HepG2 (cell line): Measurements from ENCODE around the gene WFDC1. TPM values are rescaled to one million over a fixed set of nuclear protein-coding genes. Genes with fewer than 3 reads are reported as not detected.

Experiments
- EED ChIP-seq: sonication (generic); formaldehyde crosslinking; IDR thresholded peaks from 2 replicates; pipeline ENCODE4 v1.5.0; 2020; ENCODE audit warnings: mild to moderate bottlenecking, missing genetic modification reagents
- RORA ChIP-seq: sonication (generic); formaldehyde crosslinking; IDR thresholded peaks from 2 replicates; pipeline ENCODE4 v1.5.0; 2020; ENCODE audit warnings: mild to moderate bottlenecking, missing genetic modification reagents, moderate library complexity
- STAG1 ChIP-seq: sonication (generic); formaldehyde crosslinking; IDR thresholded peaks from 2 replicates; pipeline ENCODE4 v1.4.0; 2020; ENCODE audit warnings: missing genetic modification reagents
- ZBTB7B ChIP-seq: sonication (generic); formaldehyde crosslinking; IDR thresholded peaks from 2 replicates; pipeline ENCODE4 v1.4.0; 2020; ENCODE audit warnings: missing genetic modification reagents
- ZBTB8A ChIP-seq: sonication (generic); formaldehyde crosslinking; IDR thresholded peaks from 2 replicates; pipeline ENCODE4 v1.4.0; 2020; ENCODE audit warnings: mild to moderate bottlenecking, low read depth, missing genetic modification reagents, borderline replicate concordance
- ZFP36L2 ChIP-seq: sonication (generic); formaldehyde crosslinking; IDR thresholded peaks from 2 replicates; pipeline ENCODE4 v1.4.0; 2020; ENCODE audit warnings: missing genetic modification reagents
- ZFP82 ChIP-seq: sonication (generic); formaldehyde crosslinking; IDR thresholded peaks from 2 replicates; pipeline ENCODE4 v1.5.1; 2020; ENCODE audit warnings: mild to moderate bottlenecking, missing genetic modification reagents, borderline replicate concordance
- ZNF101 ChIP-seq: sonication (generic); formaldehyde crosslinking; IDR thresholded peaks from 2 replicates; pipeline ENCODE4 v1.4.0; 2020; ENCODE audit warnings: mild to moderate bottlenecking, low read depth, missing genetic modification reagents, borderline replicate concordance
- ZNF138 ChIP-seq: sonication (generic); formaldehyde crosslinking; IDR thresholded peaks from 2 replicates; pipeline ENCODE4 v1.5.0; 2020; ENCODE audit warnings: mild to moderate bottlenecking, low read depth, missing genetic modification reagents
- ZNF24 ChIP-seq: fragments of 450-650 bp; IDR thresholded peaks from 2 replicates; pipeline ENCODE4 v1.6.1; 2017; ENCODE audit warnings: antibody characterized with exemption, mild to moderate bottlenecking
- ZNF460 ChIP-seq: sonication (generic); formaldehyde crosslinking; IDR thresholded peaks from 2 replicates; pipeline ENCODE4 v1.5.1; 2020; ENCODE audit warnings: missing genetic modification reagents, mild to moderate bottlenecking, borderline replicate concordance
- ZNF512B ChIP-seq: sonication (generic); formaldehyde crosslinking; IDR thresholded peaks from 2 replicates; pipeline ENCODE4 v1.5.1; 2020; ENCODE audit warnings: missing genetic modification reagents, mild to moderate bottlenecking, borderline replicate concordance
- ZNF672 ChIP-seq: sonication (generic); formaldehyde crosslinking; IDR thresholded peaks from 2 replicates; pipeline ENCODE4 v1.8.1; 2022; ENCODE audit warnings: missing genetic modification reagents
- ZNF703 ChIP-seq: sonication (generic); formaldehyde crosslinking; IDR thresholded peaks from 2 replicates; pipeline ENCODE4 v1.5.1; 2020; ENCODE audit warnings: missing genetic modification reagents, mild to moderate bottlenecking, moderate library complexity, borderline replicate concordance
- ZNF709 ChIP-seq: sonication (generic); formaldehyde crosslinking; IDR thresholded peaks from 2 replicates; pipeline ENCODE4 v1.5.0; 2020; ENCODE audit warnings: mild to moderate bottlenecking, missing genetic modification reagents
- ZNF775 ChIP-seq: sonication (generic); formaldehyde crosslinking; IDR thresholded peaks from 2 replicates; pipeline ENCODE4 v1.4.0; 2020; ENCODE audit warnings: missing genetic modification reagents, mild to moderate bottlenecking, moderate library complexity, borderline replicate concordance
- polyA plus RNA-seq, 8 experiments: library from polyadenylated mRNA; depleted of rRNA in 3 of 8; stranded (reverse) in 7 of 8; unstranded in 1 of 8; fragments of >200 nt; fragmentation: Illumina TruSeq in 4 of 8; extraction: Trizol in 4 of 8; gene quantifications; 2 replicates each; pipeline versions ENCODE4 v1.2.1 to v1.2.3, GENCODE V29; 2011 to 2016; ENCODE audit warnings: low read depth in 4 of 8, missing spikeins in 1 of 8, mixed read lengths in 1 of 8; ENCODE audit not compliant: insufficient read depth in 1 of 8
- total RNA-seq, 5 experiments: library from RNA; depleted of rRNA; stranded (reverse); fragments of >200 nt; fragmentation: Illumina TruSeq; extraction: Trizol; gene quantifications; 2 replicates each; pipeline ENCODE4 v1.2.3, GENCODE V29; 2016; ENCODE audit warnings: low read depth in 1 of 5
- TF ChIP-seq, protein P1 (sequence below): sonication (generic); formaldehyde crosslinking; IDR thresholded peaks from 2 replicates; pipeline ENCODE4 v1.5.0; 2020; ENCODE audit warnings: mild to moderate bottlenecking, missing genetic modification reagents
- TF ChIP-seq, protein P2 (sequence below): sonication (generic); formaldehyde crosslinking; IDR thresholded peaks from 2 replicates; pipeline ENCODE4 v1.4.0; 2020; ENCODE audit warnings: missing genetic modification reagents
- TF ChIP-seq, protein P3 (sequence below): sonication (generic); formaldehyde crosslinking; conservative IDR thresholded peaks from 2 replicates; pipeline ENCODE4 v1.4.0; 2020; ENCODE audit warnings: missing genetic modification reagents
- TF ChIP-seq, protein P4 (sequence below): sonication (generic); formaldehyde crosslinking; IDR thresholded peaks from 2 replicates; pipeline ENCODE4 v1.8.1; 2023; ENCODE audit warnings: mild to moderate bottlenecking, moderate library complexity, missing genetic modification reagents

The WFDC1 gene
- total and polyA plus RNA-seq, 2 of the 13 experiments (the other 11 are each of a cell fraction or from before 2014, with no cell fraction given): not detected

- TF ChIP-seq, protein P1, sequence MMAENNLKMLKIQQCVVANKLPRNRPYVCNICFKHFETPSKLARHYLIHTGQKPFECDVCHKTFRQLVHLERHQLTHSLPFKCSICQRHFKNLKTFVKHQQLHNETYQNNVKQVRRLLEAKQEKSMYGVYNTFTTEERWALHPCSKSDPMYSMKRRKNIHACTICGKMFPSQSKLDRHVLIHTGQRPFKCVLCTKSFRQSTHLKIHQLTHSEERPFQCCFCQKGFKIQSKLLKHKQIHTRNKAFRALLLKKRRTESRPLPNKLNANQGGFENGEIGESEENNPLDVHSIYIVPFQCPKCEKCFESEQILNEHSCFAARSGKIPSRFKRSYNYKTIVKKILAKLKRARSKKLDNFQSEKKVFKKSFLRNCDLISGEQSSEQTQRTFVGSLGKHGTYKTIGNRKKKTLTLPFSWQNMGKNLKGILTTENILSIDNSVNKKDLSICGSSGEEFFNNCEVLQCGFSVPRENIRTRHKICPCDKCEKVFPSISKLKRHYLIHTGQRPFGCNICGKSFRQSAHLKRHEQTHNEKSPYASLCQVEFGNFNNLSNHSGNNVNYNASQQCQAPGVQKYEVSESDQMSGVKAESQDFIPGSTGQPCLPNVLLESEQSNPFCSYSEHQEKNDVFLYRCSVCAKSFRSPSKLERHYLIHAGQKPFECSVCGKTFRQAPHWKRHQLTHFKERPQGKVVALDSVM (CRISPR knock-in tag): peak; percentile 75
- TF ChIP-seq STAG1 (CRISPR knock-in tag): peak; percentile 91
- no peak for TF ChIP-seq ZNF512B (CRISPR knock-in tag)
- no peak for TF ChIP-seq ZBTB7B (CRISPR knock-in tag)
- TF ChIP-seq ZFP82: no peak
- no peak for TF ChIP-seq ZNF709 (CRISPR knock-in tag)
- no peak for TF ChIP-seq ZNF775 (CRISPR knock-in tag)
- no peak for TF ChIP-seq ZBTB8A (CRISPR knock-in tag)
- no peak for TF ChIP-seq ZNF460 (CRISPR knock-in tag)
- no peak for TF ChIP-seq ZNF138 (CRISPR knock-in tag)
- TF ChIP-seq ZNF703: no peak
- TF ChIP-seq, protein P2, sequence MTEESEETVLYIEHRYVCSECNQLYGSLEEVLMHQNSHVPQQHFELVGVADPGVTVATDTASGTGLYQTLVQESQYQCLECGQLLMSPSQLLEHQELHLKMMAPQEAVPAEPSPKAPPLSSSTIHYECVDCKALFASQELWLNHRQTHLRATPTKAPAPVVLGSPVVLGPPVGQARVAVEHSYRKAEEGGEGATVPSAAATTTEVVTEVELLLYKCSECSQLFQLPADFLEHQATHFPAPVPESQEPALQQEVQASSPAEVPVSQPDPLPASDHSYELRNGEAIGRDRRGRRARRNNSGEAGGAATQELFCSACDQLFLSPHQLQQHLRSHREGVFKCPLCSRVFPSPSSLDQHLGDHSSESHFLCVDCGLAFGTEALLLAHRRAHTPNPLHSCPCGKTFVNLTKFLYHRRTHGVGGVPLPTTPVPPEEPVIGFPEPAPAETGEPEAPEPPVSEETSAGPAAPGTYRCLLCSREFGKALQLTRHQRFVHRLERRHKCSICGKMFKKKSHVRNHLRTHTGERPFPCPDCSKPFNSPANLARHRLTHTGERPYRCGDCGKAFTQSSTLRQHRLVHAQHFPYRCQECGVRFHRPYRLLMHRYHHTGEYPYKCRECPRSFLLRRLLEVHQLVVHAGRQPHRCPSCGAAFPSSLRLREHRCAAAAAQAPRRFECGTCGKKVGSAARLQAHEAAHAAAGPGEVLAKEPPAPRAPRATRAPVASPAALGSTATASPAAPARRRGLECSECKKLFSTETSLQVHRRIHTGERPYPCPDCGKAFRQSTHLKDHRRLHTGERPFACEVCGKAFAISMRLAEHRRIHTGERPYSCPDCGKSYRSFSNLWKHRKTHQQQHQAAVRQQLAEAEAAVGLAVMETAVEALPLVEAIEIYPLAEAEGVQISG (CRISPR knock-in tag): no peak
- TF ChIP-seq, protein P3, sequence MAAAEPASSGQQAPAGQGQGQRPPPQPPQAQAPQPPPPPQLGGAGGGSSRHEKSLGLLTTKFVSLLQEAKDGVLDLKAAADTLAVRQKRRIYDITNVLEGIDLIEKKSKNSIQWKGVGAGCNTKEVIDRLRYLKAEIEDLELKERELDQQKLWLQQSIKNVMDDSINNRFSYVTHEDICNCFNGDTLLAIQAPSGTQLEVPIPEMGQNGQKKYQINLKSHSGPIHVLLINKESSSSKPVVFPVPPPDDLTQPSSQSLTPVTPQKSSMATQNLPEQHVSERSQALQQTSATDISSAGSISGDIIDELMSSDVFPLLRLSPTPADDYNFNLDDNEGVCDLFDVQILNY (CRISPR knock-in tag): no peak
- no peak for TF ChIP-seq ZNF24
- TF ChIP-seq EED (CRISPR knock-in tag): no peak
- TF ChIP-seq, protein P4, sequence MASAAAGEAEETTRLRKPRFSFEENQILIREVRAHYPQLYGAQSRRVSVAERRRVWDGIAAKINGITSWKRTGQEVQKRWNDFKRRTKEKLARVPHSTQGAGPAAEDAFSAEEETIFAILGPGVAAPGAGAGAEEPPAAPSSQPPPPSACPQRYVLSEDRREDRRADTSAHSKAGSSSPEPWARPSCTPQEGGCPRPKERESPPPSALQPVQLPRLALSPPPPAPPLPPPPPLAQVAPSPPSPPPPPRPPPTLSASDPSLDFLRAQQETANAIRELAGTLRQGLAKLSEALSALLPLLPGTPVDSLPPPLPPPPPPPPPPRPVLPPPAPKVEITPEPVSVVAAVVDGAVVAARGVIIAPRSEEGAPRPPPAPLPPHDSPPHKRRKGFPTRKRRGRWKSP (CRISPR knock-in tag): no peak
- no peak for TF ChIP-seq ZNF672
- TF ChIP-seq ZNF101: no peak
- no peak for TF ChIP-seq RORA (CRISPR knock-in tag)
- TF ChIP-seq ZFP36L2 (CRISPR knock-in tag): no peak
Measured at GRCh38 chr16:84277244-84277823, 17.3 kb upstream of the WFDC1 start (continued).
